HG02970 (cell line): ENCODE results near the gene NTN1.

Source experiments
- ATAC-seq: cut with Tn5 transposase; IDR thresholded peaks from one replicate; pipeline ENCODE4 v1.9.1; 2021; ENCODE audit warnings: mild to moderate bottlenecking, moderate library complexity, moderate number of reproducible peaks; ENCODE audit not compliant: unreplicated experiment, low FRiP score

The NTN1 gene

DNA sequence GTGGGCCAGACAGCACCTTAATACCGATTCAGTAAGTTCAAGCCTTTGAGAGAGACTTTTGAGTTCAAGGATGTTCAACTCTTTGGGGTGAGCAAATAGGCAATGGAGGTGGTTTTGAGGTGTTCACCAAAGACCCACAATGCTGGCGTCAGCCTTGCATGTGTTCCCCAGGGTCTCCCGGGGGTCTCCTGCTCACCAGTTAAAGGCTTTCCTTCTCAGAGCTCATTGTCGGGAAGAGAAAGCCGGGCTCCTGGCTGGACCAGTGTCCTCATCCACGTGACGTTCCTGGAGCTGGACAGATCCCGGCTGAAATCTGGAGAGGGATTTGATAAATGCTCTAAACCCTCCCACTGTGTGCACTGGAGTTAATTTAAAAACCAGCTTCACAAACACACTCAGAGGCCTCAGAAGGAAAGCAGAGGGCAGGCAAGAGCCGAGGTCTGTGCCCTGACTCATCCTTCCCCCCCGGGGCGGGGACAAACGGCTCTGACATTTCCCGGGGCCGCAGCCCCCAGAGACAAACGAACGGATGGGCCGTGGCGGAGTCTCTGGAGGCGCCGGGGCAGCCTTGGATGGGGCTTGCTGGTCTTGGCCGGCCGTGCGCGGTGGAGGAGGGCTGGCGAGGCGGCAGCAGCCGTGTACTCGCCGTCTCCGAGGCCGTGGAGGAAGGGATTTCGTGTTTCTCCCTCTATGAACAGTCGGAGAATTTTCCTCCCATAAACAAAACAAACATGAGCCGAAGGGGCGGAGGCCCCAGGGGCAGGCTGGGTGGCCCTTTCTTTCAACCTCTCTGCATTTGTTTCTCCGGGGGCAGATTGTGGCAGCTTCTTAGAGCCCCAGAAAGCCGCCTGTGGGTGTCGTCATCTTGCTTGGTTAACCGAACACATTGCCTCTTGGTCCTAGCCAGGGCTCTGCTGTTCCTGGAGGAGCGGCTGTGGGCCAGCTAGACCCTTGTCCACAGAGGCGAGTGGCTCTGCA, 94.2 kb downstream of the NTN1 start:
- ATAC-seq = no peak

- ATAC-seq = no peak
Observed at GRCh38 chr17:9116311-9116835, 95.1 kb downstream of the NTN1 start.

GRCh38 chr17:9116861-9117568, 95.7 kb downstream of the NTN1 start:
- ATAC-seq = no peak

DNA sequence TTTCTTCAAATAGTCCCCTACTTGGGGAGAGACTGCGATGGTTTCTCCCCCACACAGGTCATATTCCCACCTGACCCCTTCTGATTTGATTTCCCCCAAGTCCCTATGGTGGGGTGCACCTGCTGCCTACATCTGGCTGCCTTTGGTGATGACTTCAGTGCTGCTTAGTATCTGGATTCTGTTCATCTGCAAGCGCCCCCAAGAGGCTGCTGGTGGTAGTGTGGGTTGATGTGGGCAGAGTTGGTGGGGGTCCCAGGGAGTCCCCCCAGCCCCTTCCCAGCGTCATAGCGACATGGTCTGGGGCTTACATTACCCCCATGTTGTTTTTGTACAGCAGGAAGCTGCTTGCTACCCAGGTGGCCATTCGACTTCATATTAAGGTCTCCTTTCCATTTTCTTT, 99.2 kb downstream of the NTN1 start:
- ATAC-seq = no peak

GRCh38 chr17:9121186-9121820, 100.0 kb downstream of the NTN1 start:
- ATAC-seq = no peak

DNA sequence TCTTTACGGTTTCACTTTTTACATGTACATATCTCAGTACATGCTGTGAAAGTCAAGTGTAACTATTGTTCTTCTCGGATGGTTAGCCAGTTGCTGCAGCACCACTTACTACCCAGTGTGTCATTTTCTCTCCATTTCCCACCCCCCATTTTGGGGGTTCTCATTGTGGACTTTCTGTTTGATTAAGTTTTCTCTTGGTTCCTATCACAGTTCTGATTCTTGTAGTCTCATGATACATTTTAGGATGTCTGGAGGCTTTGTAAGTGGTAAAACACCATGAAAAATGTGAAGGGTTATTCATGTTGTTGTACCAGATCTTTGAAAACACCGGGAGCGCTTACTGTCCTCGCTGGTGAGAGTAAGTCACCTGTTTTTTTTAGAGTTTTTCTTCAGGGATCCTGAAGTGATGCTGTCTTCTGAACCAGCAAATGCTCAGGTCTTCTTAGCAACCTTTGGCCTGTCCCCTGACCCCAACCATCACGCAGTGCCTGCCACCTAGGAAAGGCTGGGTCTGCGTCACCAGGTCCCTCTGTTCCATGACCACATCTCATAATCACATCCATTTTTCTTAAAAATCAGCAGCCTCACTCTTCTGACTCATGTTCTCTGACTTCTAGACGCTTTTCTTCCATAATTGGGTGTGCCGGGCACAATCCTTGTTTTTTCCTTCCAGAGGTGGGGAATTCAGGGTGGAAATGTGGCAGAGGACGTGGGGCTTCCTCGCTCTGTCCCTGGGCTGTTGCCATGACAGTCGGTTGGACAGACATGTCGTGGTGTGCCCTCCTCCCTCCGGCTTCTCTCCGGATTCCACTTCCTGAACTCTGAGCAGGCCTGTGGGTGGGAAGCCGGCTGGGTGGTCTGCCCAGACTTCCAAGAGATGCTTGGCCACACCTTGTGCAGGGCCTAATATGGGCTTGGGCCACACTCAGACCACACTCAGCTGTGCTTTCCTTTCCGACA, 102.6 kb downstream of the NTN1 start:
- ATAC-seq = no peak

DNA sequence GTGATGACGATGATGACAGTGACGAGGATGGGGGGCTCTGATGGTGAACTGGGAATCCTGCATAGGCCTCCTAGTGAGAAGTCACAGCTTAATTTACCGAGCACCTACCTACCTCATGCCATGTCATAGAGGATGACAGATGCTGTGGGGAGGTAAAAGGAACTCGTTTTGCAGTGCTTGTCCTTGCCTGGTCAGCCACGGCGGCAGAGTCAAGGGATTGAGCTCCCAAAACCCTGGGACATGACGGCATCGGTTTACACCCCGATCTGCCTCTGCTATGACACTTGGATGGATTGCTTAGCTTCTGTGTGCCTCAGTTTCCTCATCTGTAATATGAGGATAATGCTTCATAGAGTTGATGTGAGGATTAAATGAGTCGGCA, 103.2 kb downstream of the NTN1 start:
- ATAC-seq = no peak

DNA sequence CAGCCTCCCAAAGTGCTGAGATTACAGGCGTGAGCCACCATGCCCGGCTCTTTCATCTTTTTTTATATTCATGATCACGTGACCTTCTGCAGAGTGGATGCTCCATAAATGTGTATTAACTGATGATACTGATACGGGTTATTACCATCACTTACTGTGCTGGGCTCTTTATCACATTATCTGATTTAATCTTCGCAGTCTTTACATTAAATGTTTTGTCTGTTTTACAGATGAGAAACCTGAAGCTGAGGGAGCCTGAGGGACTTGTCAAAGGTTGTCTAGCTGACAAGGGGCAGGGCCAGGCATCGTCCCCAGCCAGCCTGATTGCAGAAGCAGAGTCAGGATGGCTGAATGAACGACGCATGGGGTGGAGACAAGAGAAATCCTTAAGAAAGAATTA, 104.4 kb downstream of the NTN1 start:
- no peak for ATAC-seq

- no peak for ATAC-seq
Observed at GRCh38 chr17:9127340-9127739, 106.0 kb downstream of the NTN1 start.

- no peak for ATAC-seq
Observed at GRCh38 chr17:9131371-9131770, 110.1 kb downstream of the NTN1 start.

GRCh38 chr17:9132291-9132690, 111.0 kb downstream of the NTN1 start:
- no peak for ATAC-seq

- no peak for ATAC-seq
Observed at GRCh38 chr17:9132944-9133610, 111.8 kb downstream of the NTN1 start.

- ATAC-seq = no peak
Observed at GRCh38 chr17:9138161-9138717, 116.9 kb downstream of the NTN1 start.

- ATAC-seq = no peak
Observed at GRCh38 chr17:9139695-9140094, 118.4 kb downstream of the NTN1 start.

DNA sequence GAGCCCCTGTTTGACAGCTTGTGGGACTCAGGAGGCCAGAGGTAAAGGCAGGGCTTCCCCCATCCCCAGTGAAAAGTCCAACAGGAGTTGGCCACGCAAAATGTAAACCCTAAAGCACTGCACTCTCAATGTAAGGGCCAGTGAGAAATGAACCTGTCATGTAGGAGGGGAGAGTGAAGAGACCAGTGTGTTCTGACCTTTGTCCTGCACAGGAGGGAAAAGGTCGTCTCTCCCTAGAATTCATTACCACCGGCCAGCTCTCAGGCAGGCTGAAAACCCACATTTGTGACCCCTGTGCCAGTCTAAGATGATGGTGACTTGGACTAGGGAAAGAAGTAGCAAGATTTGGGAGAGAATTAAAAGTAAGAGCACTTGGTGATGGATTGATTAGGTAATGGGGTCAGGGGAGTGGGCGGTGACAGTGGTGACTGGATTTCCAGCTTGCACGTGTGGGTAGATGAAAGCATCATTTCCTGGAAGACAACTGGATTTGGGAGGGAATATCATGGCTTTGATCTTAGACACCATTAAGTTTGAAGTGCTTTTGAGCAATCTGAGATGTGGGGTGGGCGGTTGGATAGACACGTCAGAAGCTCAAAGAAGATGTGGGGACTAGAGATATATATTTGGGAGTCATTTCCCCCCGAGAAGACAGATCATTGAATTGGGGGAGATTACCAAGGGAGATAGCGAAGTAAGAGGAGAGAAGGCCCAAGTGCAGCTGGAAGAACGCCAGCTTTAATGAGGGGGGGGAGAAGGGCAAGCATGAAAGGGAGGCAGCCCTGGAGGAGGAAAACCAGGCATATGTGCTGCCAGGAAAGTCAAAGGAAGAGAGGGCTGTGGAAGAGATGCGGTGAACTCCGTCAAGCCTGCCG, 119.5 kb downstream of the NTN1 start:
- ATAC-seq = no peak

DNA sequence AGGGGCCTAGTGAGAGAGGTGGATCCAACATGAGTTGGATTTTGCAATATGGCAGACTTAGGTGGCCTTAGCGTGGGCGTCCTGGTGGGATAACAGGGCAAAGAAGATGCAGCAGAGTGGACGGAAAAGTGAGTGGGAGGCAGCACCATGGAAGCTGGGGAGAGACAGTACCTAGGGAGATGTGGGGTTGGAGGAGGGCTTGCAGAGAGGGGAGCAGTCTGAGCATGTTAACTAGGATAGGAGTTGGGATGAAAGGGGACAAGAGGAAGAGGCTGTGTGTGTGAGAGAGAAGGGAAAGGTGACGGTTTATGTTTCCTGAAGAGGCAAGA, 120.1 kb downstream of the NTN1 start:
- ATAC-seq = no peak

DNA sequence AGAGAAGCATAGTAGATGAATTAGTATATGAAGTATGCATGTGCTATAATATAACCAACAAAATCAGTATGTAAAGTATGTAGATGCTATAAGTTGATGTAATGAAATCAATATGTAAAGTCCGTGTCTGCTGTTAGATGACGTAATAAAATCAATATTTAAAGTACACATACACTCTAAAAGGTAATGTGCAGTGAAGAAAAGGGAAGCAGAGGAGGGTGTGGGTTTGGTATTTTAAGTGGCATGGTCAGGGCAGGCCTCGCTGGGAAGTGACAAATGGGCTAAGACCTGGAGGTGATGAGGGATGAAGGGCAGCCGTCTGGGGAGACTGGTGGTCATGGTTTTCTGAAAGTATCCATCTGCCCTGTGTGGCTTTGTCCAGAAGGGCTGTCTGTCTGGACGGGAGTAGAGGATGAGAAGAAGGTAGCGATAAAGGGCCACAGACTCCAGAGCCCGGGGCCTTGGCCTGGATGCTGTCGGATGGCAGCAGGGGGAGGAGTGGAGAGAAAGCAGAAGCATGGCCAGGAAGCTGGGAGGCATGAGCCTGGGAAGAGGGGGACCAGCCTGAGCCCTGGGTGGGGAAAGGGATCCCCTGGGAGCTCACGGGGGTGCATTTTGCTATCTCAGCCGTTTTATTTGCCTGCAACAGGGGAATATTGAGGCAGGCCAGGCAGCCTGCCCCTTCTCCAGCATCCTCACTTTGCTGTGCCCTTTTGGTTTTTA, 121.6 kb downstream of the NTN1 start:
- ATAC-seq = no peak
